SK-N-SH (cell line): ENCODE measurements around the gene PTGIS. TPM values are rescaled to one million over a fixed set of nuclear protein-coding genes. Genes with fewer than 3 reads are reported as not detected.

ENCODE experiments used
- CTCF ChIA-PET: fragments of 300-600, 350-600 bp; formaldehyde crosslinking; extraction: SDS; loops from one replicate; lab custom pipeline; 2021; lab: Yijun Ruan, JAX
- POLR2A ChIA-PET: fragments of 350-600 bp; sonication (Branson Sonifier 250); formaldehyde crosslinking; extraction: SDS; loops from one replicate; lab custom pipeline; 2020; ENCODE audit warnings: antibody characterized with exemption, inconsistent platforms; lab: Yijun Ruan, JAX
- DNase-seq: peaks from one replicate; pipeline ENCODE4 v3.0.0; 2012
- H2AFZ ChIP-seq: fragments of 200-600 bp; sonication (generic); 2 replicates; pipeline ENCODE4 v1.8.1; 2016; ENCODE audit warnings: antibody characterized with exemption, mild to moderate bottlenecking, low read depth
- H3F3A ChIP-seq: fragments of 200-600 bp; sonication (generic); replicated peaks from 2 replicates; pipeline ENCODE3; 2016; ENCODE audit warnings: antibody characterized with exemption, mild to moderate bottlenecking; ENCODE audit not compliant: insufficient read depth
- H3K27ac ChIP-seq, 2 experiments: fragments of 200-500 bp in 1 of 2; fragments of 200-600 bp in 1 of 2; sonication (Bioruptor generic) in 1 of 2; sonication (generic), shearing (Covaris generic) in 1 of 2; 2 replicates each; pipeline versions ENCODE4 v1.5.1 to v1.6.1; 2014 to 2016; ENCODE audit warnings: low read depth in 2 of 2, inconsistent platforms in 1 of 2, low read length in 1 of 2, mild to moderate bottlenecking in 1 of 2, mixed read lengths in 1 of 2
- H3K27me3 ChIP-seq: fragments of 200-600 bp; sonication (generic), shearing (Covaris generic); 2 replicates; pipeline ENCODE4 v1.6.1; 2016; ENCODE audit warnings: mixed run types; ENCODE audit not compliant: insufficient read depth
- H3K36me3 ChIP-seq, 2 experiments: fragments of 200-500 bp in 1 of 2; fragments of 200-600 bp in 1 of 2; sonication (Bioruptor generic) in 1 of 2; sonication (generic) in 1 of 2; replicated peaks in 1 of 2; 2 replicates each; pipeline versions ENCODE3 to v1.5.1; 2014 to 2016; ENCODE audit warnings: low read length in 1 of 2, mild to moderate bottlenecking in 1 of 2; ENCODE audit not compliant: insufficient read depth in 2 of 2, control insufficient read depth in 1 of 2
- H3K4me1 ChIP-seq, 2 experiments: fragments of 200-500 bp in 1 of 2; fragments of 200-600 bp in 1 of 2; sonication (Bioruptor generic) in 1 of 2; sonication (generic), shearing (Covaris generic) in 1 of 2; 2 replicates each; pipeline versions ENCODE4 v1.5.1 to v1.6.1; 2014 to 2016; ENCODE audit warnings: low read depth in 1 of 2, low read length in 1 of 2, mixed run types in 1 of 2; ENCODE audit not compliant: insufficient read depth in 2 of 2, control insufficient read depth in 1 of 2
- H3K4me2 ChIP-seq: fragments of 200-600 bp; sonication (generic), shearing (Covaris generic); 2 replicates; pipeline ENCODE4 v1.6.1; 2017; ENCODE audit warnings: mixed run types
- H3K4me3 ChIP-seq, 2 experiments: fragments of 200-500 bp in 1 of 2; fragments of 200-600 bp in 1 of 2; sonication (Bioruptor generic) in 1 of 2; sonication (generic), shearing (Covaris generic) in 1 of 2; 2 replicates each; pipeline versions ENCODE4 v1.5.1 to v1.8.1; 2014 to 2016; ENCODE audit warnings: low read depth in 2 of 2, inconsistent platforms in 1 of 2, low read length in 1 of 2, mild to moderate bottlenecking in 1 of 2, mixed read lengths in 1 of 2, moderate library complexity in 1 of 2
- H3K79me2 ChIP-seq: fragments of 200-600 bp; sonication (generic); 2 replicates; pipeline ENCODE4 v1.8.1; 2017; ENCODE audit warnings: mild to moderate bottlenecking; ENCODE audit not compliant: insufficient read depth
- H3K9ac ChIP-seq: fragments of 200-600 bp; sonication (generic); 2 replicates; pipeline ENCODE4 v1.6.1; 2017; ENCODE audit warnings: mixed run types
- H3K9me2 ChIP-seq: fragments of 200-600 bp; sonication (generic); 2 replicates; pipeline ENCODE4 v1.6.1; 2017; ENCODE audit warnings: mixed run types
- H3K9me3 ChIP-seq: fragments of 200-600 bp; sonication (generic); 2 replicates; pipeline ENCODE4 v1.6.1; 2017; ENCODE audit warnings: mixed run types, mild to moderate bottlenecking, moderate library complexity
- H4K20me1 ChIP-seq: fragments of 200-600 bp; sonication (generic); 2 replicates; pipeline ENCODE4 v1.6.1; 2017; ENCODE audit warnings: mild to moderate bottlenecking, mixed run types; ENCODE audit not compliant: insufficient read depth
- FOSL2 ChIP-seq: IDR thresholded peaks from 2 replicates; pipeline ENCODE4 v1.4.0; 2012; ENCODE audit warnings: low read depth, mild to moderate bottlenecking, moderate library complexity, borderline replicate concordance
- FOXJ3 ChIP-seq: sonication (generic); formaldehyde crosslinking; IDR thresholded peaks from 2 replicates; pipeline ENCODE4 v1.5.1; 2020; ENCODE audit warnings: mild to moderate bottlenecking, missing genetic modification reagents
- JUND ChIP-seq: IDR thresholded peaks from 2 replicates; pipeline ENCODE4 v1.4.0; 2012
- NFIC ChIP-seq: IDR thresholded peaks from 2 replicates; pipeline ENCODE4 v1.4.0; 2012; ENCODE audit warnings: borderline replicate concordance
- NRF1 ChIP-seq: IDR thresholded peaks from 2 replicates; pipeline ENCODE4 v1.6.1; 2012; ENCODE audit warnings: low read depth, mild to moderate bottlenecking, low read length
- POLR2AphosphoS5 ChIP-seq: IDR thresholded peaks from 2 replicates; pipeline ENCODE4 v1.6.1; 2012; ENCODE audit warnings: low read depth, low read length
- RXRA ChIP-seq: IDR thresholded peaks from 2 replicates; pipeline ENCODE4 v1.4.0; 2012; ENCODE audit warnings: low read depth, mild to moderate bottlenecking, borderline replicate concordance
- TEAD4 ChIP-seq: IDR thresholded peaks from 2 replicates; pipeline ENCODE4 v1.4.0; 2012; ENCODE audit warnings: mild to moderate bottlenecking, borderline replicate concordance; ENCODE audit not compliant: insufficient read depth
- USF1 ChIP-seq: IDR thresholded peaks from 2 replicates; pipeline ENCODE4 v1.4.0; 2012; ENCODE audit warnings: low read depth, borderline replicate concordance
- WGBS: methylation state at CpG from one replicate; pipeline ENCODE4 v1.1.6; 2017; ENCODE audit warnings: low lambda C conversion rate; 5-methylcytosine and 5-hydroxymethylcytosine counted together
- polyA plus RNA-seq, 3 experiments: library from polyadenylated mRNA; depleted of rRNA; stranded (reverse); fragments of >200 nt; gene quantifications; 2 replicates each; pipeline ENCODE4 v1.2.3, GENCODE V29; 2012
- TF ChIP-seq, protein P1 (sequence below): IDR thresholded peaks from 2 replicates; pipeline ENCODE4 v1.4.0; 2012; ENCODE audit warnings: low read depth, borderline replicate concordance
- TF ChIP-seq, protein P2 (sequence below): IDR thresholded peaks from 2 replicates; pipeline ENCODE4 v1.6.1; 2012; ENCODE audit warnings: mild to moderate bottlenecking, low read depth, low read length, moderate library complexity

Gene PTGIS
- polyA plus RNA-seq, 1 of the 3 experiments (the other 2 are of a cell fraction): 1.0 TPM

- ChIA-PET CTCF (interaction anchor here (1.0 to 18.3 kb wide), 19 partner anchors 9 to 290 kb away, joined by 3 to 556 read pairs (median 14); partner anchors contain the start of gene SLC9A8), POLR2A (no interaction called here)
- Histone ChIP-seq H3K36me3 (no peaks in the 10 kb centered on the region), H3K27me3 (0 out of 2 replicates have a peak, but pooled peaks cover 5% of the 10 kb centered on the region), H4K20me1 (no peaks in the 10 kb centered on the region; the same call in 1 of the 2 replicates)
- 91% methylated on average over 1 of the region's 1 CpG for whole genome bisulfite sequencing
- TF ChIP-seq NFIC (no peak), FOXJ3 (CRISPR knock-in tag) (no peak), POLR2AphosphoS5 (no peak), USF1 (no peak), JUND (no peak), TEAD4 (no peak), FOSL2 (no peak), RXRA (no peak), NRF1 (no peak)
- TF ChIP-seq, protein P1, sequence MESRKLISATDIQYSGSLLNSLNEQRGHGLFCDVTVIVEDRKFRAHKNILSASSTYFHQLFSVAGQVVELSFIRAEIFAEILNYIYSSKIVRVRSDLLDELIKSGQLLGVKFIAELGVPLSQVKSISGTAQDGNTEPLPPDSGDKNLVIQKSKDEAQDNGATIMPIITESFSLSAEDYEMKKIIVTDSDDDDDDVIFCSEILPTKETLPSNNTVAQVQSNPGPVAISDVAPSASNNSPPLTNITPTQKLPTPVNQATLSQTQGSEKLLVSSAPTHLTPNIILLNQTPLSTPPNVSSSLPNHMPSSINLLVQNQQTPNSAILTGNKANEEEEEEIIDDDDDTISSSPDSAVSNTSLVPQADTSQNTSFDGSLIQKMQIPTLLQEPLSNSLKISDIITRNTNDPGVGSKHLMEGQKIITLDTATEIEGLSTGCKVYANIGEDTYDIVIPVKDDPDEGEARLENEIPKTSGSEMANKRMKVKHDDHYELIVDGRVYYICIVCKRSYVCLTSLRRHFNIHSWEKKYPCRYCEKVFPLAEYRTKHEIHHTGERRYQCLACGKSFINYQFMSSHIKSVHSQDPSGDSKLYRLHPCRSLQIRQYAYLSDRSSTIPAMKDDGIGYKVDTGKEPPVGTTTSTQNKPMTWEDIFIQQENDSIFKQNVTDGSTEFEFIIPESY: no peak
- TF ChIP-seq, protein P2, sequence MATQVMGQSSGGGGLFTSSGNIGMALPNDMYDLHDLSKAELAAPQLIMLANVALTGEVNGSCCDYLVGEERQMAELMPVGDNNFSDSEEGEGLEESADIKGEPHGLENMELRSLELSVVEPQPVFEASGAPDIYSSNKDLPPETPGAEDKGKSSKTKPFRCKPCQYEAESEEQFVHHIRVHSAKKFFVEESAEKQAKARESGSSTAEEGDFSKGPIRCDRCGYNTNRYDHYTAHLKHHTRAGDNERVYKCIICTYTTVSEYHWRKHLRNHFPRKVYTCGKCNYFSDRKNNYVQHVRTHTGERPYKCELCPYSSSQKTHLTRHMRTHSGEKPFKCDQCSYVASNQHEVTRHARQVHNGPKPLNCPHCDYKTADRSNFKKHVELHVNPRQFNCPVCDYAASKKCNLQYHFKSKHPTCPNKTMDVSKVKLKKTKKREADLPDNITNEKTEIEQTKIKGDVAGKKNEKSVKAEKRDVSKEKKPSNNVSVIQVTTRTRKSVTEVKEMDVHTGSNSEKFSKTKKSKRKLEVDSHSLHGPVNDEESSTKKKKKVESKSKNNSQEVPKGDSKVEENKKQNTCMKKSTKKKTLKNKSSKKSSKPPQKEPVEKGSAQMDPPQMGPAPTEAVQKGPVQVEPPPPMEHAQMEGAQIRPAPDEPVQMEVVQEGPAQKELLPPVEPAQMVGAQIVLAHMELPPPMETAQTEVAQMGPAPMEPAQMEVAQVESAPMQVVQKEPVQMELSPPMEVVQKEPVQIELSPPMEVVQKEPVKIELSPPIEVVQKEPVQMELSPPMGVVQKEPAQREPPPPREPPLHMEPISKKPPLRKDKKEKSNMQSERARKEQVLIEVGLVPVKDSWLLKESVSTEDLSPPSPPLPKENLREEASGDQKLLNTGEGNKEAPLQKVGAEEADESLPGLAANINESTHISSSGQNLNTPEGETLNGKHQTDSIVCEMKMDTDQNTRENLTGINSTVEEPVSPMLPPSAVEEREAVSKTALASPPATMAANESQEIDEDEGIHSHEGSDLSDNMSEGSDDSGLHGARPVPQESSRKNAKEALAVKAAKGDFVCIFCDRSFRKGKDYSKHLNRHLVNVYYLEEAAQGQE: no peak
- TF ChIP-seq, all 33 proteins: peak for 0
- no peaks in the 10 kb centered on the region for H3K9me3 ChIP-seq
- no peaks in the 10 kb centered on the region for H3K79me2 ChIP-seq
- H3K4me1 ChIP-seq: peaks cover 0 to 17% of the 10 kb centered on the region in 2 experiments; a peak in 1 of 4 replicates
- H3K4me3 ChIP-seq: no peak overlapping the region
- no peak overlapping the region for H2AFZ ChIP-seq
- DNase-seq: no peak
- H3K4me2 ChIP-seq: no peak overlapping the region
- no peak overlapping the region for H3K27ac ChIP-seq
- H3K9ac ChIP-seq: no peak overlapping the region
- H3K9me2 ChIP-seq: no peaks in the 10 kb centered on the region
- no peaks in the 10 kb centered on the region for H3F3A ChIP-seq
Measured at GRCh38 chr20:49607568-49607967, 39.6 kb upstream of the PTGIS start.
